Hepatocyte (in vitro differentiated cells): ENCODE data around the gene FOXL1.

Experiments used
- CTCF ChIP-seq: fragments of 200-600 bp; sonication (generic); IDR thresholded peaks from 2 replicates; pipeline ENCODE4 v1.5.1; 2016; ENCODE audit warnings: antibody characterized with exemption, mild to moderate bottlenecking; ENCODE audit not compliant: poor library complexity
- EZH2 ChIP-seq: fragments of 200-600 bp; sonication (generic); IDR thresholded peaks from 2 replicates; pipeline ENCODE4 v1.6.1; 2016; ENCODE audit warnings: antibody characterized with exemption, mild to moderate bottlenecking, borderline replicate concordance
- EZH2phosphoT487 ChIP-seq: fragments of 200-600 bp; sonication (generic); IDR thresholded peaks from one replicate; pipeline ENCODE4 v1.6.1; 2018; ENCODE audit warnings: antibody characterized with exemption, mild to moderate bottlenecking, low read depth, moderate library complexity; ENCODE audit not compliant: unreplicated experiment, severe bottlenecking

GRCh38 chr16:86557587-86557986 lies 20.8 kb upstream of the FOXL1 start:
- TF ChIP-seq CTCF (no peak), EZH2 (no peak), EZH2phosphoT487 (no peak)
